NCI-H460 (cell line): ENCODE data around the gene GPT2. TPM values are rescaled to one million over a fixed set of nuclear protein-coding genes. Genes with fewer than 3 reads are reported as not detected.

ENCODE experiments used
- DNase-seq: peaks from one replicate; pipeline ENCODE4 v3.0.0-alpha.2; 2016; ENCODE audit warnings: low read depth; ENCODE audit errors: extremely low read depth
- total RNA-seq: library from RNA; depleted of rRNA; stranded (reverse); fragments of >200 nt; shearing (Covaris generic); gene quantifications from 2 replicates; pipeline ENCODE4 v1.2.3, GENCODE V29; 2014

Gene GPT2
- total RNA-seq, 1 experiment from 2014 or later, result 22.9 TPM

DNA sequence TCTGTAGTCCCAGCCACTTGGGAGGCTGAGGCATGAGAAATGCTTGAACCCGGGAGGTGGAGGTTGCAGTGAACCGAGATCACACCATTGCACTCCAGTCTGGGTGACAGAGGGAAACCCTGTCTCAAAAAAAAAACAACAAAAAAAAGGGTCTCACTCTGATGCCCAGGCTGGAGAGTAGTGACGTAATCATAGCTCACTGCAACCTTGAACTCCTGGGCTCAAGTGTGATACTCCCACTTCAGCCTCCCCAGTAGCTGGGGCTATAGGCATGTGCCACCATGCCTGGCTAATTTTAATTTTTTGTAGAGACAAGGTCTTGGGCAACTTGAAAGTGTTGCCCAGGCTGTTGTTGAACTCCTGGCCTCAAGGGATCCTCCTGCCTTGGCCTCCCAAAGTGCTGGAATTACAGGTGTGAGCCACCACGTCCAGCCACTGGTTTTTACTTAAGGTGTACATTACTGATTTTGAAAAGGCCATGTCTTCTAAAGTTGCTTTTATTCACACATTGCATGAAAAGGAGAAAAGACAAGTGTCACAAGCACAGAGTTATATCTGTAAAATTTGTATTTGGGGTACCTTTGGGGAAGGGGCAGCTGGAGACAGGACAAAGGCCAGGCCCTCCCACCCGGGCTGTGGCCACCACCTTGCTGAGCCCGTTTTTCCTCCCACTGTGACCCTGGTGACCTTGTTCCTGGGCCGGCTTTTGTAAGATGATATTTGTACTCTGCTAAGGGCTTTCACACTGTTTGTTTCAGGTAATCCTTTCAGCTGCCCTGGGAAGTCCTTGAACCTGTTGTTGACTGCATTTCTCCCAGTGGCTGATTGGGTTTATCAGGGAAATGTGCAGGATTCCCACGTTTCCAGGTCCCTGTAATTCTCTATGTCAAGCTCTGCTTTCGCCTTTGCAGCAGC, 11.5 kb downstream of the GPT2 start:
- DNase-seq, result no peak

DNA sequence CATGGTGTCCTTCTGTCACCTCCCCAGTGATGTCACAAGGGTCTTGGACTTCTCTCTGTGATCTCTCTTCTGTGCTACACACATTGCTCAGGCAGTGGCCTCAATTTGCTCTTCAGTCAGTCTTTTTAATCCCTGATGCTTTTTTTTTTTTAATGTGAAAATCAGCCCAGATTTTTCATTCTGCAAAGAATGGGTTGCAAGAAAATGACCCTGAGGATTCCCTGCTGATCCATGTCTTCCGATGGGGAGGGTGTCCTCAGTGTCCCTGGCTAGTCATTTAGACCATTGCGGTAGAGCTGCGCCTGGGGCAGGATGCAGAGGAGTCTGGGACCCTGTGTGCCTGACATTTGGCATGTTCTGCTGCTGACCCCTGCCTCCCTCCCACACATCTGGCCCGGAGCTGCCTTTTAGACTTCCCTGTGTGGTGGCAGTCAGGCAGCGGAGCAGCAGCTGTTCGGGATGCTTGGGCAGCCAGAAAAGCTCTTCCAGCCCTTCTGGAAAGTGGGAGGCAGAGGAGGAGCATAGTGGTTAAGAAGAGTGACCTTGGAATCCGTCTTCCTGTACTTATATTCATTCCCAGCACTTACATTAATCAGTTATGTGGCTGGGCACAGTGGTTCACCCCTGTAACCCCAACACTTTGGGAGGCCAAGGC, 12.3 kb downstream of the GPT2 start:
- no peak for DNase-seq

DNA sequence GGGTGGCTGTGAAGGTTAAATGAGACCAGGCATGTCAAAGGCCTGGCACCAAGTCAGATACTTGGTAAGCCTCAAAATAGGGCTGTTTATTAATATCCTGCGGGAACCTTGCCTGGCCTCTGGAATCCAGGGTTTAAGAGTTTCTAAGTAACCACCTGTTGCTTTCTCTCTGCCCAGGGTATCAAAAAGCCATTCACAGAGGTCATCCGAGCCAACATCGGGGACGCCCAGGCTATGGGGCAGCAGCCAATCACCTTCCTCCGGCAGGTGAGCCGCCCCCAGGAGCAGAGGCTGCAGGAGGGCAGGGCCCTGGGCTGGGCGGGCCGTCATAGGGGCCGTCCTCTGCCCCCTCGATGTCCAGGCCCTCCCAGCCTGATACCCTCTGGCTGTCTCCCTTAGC, 13.3 kb downstream of the GPT2 start:
- DNase-seq, result no peak

DNA sequence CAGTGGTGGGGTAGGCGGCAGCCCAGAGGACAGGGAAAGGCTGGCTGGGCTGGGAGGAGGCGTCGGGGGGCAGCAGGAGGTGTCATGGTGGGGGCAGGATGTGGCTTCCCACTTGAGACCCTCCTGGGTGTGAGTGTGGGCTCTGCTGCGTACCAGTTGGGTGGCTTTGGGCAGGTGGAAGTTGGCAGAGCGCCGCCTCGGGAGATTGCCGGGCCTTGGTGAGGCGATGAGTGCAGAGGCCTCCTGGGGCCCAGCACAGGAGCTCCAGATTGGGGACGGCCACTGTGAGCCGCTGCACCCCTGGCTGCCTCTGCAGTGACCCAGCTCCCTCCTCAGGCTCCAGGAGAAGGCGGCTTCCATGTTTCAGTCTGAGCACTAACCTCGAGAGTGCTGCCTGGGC, 13.8 kb downstream of the GPT2 start:
- DNase-seq, result no peak

DNA sequence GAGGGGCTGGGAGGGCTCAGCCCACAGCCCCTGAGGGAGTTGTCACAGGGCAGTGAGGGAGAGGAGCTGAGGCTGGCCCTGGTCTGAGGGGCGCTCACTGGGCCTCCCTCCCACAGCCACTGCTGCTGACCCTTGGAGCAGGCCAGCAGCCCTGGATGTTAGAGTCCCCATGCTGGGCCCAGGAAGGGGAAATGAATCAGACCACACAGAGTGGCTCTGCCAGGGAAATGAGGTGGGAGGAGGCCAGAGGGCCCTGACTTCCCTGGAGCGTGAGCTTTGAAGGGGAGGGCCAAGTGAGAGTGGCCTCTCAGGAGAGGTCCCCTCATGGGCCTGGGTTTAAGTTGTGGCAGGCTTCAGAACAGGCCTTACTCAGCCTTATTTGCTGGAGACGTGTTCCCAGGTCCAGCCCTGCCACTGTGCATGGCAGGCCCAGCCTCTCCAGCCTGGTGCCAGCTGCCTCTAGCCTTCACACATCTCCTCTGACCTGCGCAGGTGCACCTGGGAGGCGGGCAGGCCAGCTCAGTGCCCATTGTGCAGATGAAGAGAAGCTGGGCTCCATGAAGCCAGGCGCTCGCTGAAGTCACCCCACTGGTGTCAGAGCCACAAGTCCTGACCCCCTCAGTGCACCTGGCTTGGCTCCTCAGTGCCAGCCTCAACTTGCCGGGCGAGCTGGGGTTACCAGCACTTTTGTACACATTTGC, 15.4 kb downstream of the GPT2 start:
- no peak for DNase-seq

DNA sequence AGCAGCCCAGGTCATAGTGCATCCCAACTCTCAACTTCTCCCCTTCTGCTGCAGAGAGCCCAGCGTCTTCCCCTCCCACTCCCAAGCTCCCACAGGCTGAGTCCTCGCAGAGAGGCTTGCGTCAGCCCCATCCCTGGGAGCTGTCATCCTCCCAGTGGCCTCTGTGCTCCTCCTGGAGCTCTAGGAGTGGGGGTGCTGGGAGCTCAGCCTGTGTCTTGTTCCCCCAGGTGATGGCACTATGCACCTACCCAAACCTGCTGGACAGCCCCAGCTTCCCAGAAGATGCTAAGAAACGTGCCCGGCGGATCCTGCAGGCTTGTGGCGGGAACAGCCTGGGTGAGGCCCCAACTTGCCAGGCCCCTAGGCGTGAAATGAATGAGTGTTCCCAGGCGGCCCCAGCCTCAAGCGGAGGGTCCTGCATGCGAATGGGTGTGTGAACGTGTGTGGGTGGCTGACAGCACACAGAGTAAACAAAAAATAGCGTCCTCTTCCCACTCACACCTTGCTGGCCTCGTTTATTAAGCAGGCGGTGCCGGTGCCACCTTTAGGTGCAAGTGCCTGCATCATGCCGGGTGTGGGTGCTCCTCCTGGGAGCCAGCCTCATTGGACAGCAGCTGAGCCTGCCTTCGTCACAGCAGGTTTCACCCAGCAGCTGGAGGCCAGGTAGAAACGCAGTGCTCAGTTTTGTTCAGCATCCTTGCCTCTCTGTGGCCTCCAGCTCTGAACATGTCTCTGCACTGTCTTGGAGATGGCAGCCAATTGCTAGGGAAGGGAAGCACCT, 16.5 kb downstream of the GPT2 start:
- no peak for DNase-seq

DNA sequence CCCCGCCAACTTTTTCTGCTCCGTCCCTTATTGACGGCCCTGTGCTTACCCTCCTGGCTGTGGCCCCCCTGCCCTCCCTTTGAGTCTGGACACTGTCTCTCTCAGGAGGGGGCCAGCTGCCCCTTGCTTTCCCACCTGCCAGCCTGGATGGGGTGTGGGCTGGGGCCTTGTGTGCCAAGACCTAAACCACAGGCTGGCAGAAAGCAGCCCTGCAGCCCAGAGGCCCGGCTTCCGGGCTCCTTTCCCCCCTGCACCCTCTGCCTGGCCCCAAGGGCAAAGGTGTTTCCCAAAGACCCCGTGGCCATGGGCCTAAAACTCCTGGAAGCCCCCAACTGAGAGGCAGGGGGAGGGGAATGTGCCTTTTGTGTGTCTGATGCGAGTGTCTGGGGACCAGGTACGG, 17.5 kb downstream of the GPT2 start:
- DNase-seq, result no peak

DNA sequence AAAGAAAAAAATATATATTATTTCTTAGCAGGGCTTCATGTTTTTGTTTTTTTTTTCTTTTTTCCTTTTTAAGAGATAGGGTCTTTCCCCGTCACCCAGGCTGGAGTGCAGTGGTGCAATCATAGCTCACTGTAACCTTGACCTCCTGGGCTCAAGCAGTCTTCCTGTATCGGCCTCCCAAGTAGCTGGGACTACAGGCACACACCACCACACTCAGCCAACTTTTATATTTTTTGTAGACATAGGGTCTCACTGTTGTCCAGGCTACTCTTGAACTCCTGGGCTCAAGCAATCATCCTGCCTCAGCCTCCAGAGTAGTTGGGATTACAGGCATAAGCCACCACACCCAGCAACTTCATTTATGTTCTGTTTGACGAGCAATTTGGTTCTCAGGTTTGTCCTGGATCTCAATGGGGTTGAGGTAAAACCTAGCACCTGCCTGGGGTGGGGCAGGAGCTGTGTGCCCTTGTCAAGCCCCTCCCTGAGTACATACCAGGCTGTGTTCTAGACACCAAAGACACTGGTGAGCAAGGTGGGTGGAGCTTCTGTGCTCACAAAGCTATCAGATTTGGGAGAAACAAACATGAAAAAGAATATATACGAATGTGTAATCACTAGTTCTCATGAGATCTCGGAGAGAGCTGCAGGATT, 19.2 kb downstream of the GPT2 start:
- no peak for DNase-seq

DNA sequence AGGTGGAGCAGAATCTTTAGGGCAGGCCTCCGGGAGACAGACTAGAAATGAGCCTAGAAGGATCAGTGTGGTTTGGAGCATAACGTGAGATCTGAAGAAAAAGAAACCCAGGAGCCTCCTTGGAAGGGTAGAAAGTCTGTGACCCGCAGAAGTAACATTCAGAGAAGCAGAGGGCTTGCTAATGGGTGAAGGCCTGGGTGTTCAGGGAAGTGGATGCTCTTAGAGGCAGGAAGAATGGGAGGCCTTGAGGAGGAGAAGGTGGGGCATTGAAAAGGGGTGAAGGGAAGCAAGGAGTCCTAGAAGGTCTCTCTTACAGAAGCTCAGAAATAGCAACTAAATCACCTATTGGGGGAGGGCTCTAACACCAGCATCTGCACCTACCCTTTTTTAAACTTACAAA, 20.3 kb downstream of the GPT2 start:
- DNase-seq, result no peak

DNA sequence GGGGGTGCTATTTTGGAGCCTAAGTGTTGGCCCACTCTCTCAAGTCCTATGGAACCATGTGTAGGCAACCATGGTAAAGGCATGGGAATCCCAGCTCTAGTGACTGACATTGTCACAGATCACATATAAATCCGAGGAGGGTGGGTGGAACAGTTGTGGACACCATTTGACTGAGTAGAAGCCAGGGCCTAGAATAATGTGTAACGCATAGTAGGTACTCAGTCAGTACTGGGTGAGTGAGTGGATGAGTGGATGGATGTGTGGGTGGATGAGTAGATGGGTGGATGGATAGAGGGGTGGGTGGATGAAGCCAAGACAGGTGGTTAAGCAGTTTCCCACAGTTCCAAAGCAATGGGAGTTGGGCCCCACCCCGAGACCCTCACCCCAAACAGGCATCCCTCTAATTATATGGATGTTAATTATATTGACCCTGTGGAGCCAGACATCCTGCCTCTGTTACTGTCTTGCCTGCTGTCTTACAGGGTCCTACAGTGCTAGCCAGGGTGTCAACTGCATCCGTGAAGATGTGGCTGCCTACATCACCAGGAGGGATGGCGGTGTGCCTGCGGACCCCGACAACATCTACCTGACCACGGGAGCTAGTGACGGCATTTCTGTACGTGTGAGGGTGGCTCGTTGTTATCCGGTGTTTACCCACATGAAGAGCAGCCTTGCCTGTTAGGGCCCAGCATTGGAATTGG, 22.3 kb downstream of the GPT2 start:
- no peak for DNase-seq

DNA sequence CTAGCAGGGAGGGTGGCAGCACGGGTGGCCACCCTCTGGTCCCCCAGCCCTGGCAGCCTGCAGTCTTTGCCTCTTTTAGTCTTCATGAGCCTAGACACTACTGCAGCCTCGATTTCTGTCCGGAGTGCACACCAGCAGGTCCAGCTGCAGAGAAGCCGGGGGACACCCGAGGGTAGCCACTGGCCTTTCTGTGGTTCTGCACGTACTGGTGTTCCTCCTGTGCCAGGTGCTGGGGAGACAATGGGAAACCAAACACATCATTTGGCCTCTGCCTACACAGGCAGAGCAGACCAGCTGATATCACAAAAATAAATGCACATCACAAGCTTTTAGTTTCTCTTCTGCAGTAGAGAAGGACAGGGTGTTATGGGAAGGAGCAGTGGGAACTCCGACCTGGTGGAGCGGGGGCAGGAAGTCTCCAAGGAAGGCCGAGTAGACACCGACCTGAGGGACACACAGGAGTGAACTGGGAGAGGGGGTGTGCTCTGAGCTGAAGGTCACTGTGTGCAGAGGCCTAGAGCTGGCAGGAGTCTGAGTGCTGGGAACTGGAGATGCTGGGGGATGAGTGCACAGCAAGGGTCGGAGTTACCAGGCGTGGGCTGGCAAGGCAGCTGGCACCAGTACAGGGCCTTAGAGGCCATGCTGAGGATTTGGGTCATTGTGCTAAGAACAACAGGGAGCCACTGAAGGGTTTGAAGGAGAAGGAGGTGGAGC, 23.1 kb downstream of the GPT2 start:
- no peak for DNase-seq

DNA sequence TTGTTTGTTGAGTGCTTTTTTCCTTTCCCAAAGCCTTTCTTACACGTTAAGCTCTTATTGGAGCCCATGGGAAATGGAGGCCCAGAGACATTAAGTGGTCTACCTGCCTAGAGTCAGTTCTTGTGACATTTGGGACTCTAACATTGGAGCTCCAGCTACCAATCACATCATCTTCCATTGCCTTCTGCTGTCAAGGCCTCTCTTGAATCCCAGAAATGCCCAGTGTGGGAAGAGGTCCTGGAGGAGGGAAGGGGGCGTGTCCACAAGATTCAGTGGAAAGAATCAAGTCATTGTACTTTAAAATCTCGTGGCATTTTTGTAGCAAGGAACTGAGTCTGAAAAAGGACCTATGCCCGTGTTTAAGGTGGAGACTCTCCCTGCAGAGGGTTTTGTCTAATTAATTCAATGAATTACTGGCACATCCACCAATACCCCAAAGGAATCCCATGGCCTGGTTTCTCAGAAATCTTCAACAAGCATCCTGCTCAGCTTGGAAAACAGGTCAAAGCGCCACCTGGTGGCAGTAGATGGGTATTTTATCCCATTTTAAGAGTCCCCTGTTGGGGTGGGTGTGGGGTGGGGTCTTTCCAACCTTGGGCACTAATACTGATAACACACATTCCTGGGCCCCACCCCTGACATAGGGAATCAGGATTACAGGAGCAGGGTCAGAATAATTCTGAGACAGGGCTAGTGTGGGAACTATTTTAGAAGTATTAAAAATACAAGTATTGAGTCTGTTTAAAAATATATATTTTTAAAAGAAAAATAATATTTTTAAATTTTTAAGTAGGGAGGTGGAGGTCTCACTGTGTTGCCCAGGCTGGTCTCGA, 24.6 kb downstream of the GPT2 start:
- peak; percentile 63 for DNase-seq

DNA sequence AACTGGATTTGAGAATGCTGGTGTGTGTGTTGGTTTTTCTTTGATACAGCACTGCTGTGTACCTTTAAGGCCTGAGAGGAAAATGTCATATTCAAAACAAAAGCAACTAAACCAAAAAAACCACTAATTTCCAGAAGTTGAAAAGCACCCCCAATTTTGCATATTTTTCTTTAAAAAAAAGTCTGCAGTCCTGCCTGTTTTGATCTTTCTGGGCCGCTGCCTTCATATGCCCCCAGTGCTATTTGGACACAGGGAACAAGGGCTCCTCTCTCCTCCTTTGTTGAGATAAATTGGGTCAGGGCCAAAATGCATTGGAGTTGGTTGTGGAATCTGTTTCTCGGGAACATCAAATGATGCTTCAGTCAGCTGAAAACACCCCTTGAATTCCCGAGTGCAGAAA, 26.9 kb downstream of the GPT2 start:
- no peak for DNase-seq

DNA sequence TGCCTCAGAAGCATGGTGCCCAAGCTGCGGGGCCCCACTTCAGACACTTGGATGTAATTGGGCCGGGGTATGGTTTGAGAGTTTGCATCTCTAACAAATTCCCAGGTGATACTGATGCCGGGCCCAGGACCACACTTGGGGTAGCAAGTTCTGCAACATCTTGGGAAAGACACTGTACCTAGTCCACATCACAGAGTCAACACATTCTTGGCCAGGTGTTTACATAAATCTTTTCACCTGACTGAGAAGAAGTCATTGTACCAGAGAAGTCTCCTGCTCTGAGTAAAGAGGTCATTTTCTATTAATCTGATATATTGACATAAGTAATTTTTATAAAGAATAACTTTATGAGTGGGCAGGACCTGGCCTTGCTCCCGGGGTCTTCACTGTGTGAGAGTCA, 27.5 kb downstream of the GPT2 start:
- DNase-seq, result no peak

DNA sequence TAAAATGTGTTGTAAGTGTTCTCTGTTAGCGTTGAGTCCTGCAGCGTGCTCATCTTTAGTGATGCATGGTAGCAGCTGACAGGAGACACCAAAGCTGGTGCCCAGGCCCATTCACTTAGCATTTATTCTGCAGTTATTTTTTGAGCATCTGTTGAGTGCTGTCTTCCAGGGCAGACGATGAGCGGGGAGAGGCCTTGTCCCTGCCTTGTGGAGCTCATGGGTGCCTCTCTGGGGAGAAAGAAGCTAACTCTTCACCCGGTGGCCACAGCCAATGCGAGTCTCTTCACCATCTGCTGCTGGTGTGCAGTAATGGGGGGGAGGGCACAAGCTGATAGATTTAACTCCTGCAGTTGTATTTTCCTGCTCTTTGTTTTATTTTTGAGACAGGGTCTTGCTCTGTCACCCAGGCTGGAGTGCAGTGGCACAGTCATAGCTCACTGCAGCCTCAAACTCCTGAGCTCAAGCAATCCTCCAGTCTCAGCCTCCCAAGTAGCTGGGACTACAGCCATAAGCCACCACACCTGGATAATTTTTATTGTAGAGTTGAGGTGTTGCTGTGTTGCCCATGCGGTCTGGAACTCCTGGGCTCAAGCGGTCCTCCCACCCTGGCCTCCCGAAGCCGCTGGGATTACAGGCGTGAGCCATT, 30.5 kb downstream of the GPT2 start:
- no peak for DNase-seq

DNA sequence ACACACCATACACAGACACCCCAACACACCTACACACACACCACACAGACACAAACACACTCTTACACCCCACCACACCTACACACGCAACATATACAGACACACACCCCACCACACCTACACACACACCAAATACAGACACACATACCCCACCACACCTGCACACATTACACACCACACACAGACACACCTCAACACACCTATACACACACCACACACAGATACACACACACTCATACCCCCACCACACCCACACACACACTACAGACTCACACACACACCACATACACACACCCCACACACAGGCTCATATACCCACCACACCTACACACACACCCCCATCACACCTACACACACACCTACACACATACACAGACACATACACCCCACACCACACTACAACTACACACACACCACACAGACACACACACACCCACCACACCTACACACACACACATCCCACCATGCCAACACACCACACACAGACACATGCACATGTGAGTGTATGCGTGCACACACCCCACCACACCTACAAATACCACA, 31.4 kb downstream of the GPT2 start:
- DNase-seq, result no peak

DNA sequence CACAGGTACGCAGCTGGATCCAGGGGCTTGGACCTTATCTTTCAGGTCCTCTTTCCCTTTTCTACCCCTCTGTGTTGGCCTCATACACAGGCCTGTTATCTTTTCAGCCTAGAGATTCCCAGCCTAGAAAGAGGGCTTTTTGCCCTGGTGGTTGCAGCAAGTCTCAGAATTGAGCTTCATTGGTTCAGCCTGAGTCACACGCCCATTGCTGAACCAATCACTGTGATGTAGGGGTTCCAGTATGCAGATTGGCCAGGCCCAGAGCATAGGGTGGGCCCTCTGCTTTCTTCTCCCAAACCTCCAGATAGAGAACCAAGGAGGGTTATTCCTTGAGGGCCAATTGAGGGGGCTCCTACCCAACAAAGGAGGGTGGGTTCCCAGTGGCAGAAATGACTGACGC, 32.8 kb downstream of the GPT2 start:
- no peak for DNase-seq
